Measurements from ENCODE around the gene GTPBP8. TPM values are rescaled to one million over a fixed set of nuclear protein-coding genes. Genes with fewer than 3 reads are reported as not detected.

The GTPBP8 gene
- 26.9 and 28.0 TPM in 2 replicates for total RNA-seq (2014; rRNA removed; shearing (Covaris generic))

DNA sequence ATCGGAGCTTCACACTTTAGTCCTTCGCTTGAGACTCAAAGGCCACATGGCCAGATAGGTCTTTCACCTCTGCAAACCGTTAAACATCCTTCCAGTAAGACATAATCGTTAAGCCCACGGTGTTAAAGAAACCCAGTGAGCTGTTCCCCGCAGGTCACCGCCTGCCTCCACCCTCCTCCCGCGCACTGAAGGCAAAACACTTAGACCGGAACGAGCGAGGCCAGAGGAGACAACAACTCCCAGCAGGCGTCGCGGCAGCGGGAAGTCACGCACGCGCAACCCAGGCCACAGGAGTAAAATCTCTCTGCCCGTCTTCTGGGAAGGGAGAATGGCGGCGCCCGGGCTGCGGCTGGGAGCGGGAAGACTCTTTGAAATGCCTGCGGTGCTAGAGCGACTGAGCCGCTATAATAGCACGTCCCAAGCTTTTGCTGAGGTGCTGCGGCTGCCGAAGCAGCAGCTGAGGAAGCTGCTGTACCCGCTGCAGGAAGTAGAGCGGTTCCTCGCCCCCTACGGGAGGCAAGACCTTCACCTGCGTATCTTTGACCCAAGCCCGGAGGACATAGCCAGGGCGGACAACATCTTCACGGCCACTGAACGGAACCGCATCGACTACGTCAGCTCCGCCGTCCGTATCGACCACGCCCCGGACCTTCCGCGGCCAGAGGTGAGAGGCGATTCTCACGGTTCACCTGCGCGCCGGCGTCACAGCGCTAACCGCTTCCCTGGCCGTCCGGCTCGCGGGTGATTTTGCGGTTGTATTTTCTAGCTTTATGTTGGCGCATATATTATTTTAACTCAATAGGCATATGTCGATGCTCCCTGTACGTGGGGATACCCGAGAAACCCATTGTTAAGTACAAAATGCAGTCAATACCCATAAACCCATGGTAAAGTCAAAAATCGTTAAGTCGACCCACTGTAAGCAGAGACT lies at the start of gene GTPBP8:
GTPBP8 (plus strand) TSS at position 313 of the 931 bp plus-strand sequence; CDS start at position 329, 16 bp downstream.
- peak; percentile 88 for DNase-seq (ENCODE audit: low spot score)

DNA sequence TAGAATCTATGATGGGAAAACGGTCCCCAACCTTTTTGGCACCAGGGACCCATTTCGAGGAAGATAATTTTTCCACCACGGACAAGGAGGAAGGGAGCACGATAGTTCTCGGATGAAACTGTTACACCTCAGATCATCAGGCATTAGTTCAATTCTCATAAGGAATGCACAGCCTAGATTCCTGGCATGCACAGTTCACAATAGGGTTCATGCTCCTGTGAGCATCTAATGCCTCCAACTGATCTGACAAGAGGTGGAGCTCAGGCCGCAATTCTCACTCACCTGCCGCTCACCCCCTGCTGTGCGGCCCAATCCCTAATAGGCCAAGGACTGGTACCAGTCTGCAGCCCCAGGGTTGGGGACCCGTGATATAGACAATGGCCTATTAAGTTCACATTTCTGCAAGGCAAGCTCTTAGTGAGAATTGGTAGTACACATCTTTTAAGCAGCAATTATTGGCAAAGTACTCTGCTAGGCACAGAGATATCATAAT lies 42.4 kb upstream of the GTPBP8 start:
- DNase-seq (ENCODE audit: low spot score), result no peak

GRCh38 chr3:112956351-112956750 lies 34.4 kb upstream of the GTPBP8 start:
- DNase-seq (ENCODE audit: low spot score), result no peak

GRCh38 chr3:112958811-112959560 lies 31.8 kb upstream of the GTPBP8 start:
- DNase-seq (ENCODE audit: low spot score), result no peak

GRCh38 chr3:112963683-112964082 lies 27.1 kb upstream of the GTPBP8 start:
- DNase-seq (ENCODE audit: low spot score), result no peak

DNA sequence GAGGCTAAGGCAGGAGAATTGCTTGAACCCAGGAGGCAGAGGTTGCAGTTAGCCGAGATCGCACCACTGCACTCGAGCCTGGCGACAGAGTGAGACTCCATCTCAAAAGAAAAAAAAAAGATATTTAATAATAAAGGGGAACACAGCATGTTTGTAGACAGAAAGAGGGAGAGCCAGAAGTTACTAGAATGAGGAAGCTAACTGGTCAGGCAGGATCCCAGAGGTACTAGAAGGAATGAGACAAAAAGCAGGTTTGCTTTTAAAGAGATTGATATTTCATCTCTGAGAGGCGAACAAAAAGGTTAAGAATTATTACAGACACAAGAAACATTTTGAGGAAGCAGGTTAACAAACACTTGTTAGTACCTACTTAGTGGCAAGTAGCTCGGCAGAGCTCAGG lies 25.1 kb upstream of the GTPBP8 start:
- DNase-seq (ENCODE audit: low spot score), result no peak

- no peak for DNase-seq (ENCODE audit: low spot score)
These were observed 24.2 kb upstream of the GTPBP8 start for GRCh38 chr3:112966633-112967032.

- DNase-seq (ENCODE audit: low spot score), result no peak
These were observed 23.4 kb upstream of the GTPBP8 start for GRCh38 chr3:112967425-112967824.

GRCh38 chr3:112967828-112968227 lies 23.0 kb upstream of the GTPBP8 start:
- no peak for DNase-seq (ENCODE audit: low spot score)

GRCh38 chr3:112972158-112972557 lies 18.6 kb upstream of the GTPBP8 start:
- DNase-seq (ENCODE audit: low spot score), result no peak

- DNase-seq (ENCODE audit: low spot score), result no peak
These were observed 17.2 kb upstream of the GTPBP8 start for GRCh38 chr3:112973325-112974177.

GRCh38 chr3:112974178-112974517 lies 16.6 kb upstream of the GTPBP8 start:
- DNase-seq (ENCODE audit: low spot score), result no peak

GRCh38 chr3:112974894-112975293 lies 15.9 kb upstream of the GTPBP8 start, which contains the start of gene CD200R1:
Gene CD200R1 (minus strand): TSS chr3:112975103. CDS start chr3:112974857, 246 bp downstream.
- DNase-seq (ENCODE audit: low spot score), result no peak

- no peak for DNase-seq (ENCODE audit: low spot score)
These were observed 14.8 kb upstream of the GTPBP8 start for GRCh38 chr3:112976001-112976400.

DNA sequence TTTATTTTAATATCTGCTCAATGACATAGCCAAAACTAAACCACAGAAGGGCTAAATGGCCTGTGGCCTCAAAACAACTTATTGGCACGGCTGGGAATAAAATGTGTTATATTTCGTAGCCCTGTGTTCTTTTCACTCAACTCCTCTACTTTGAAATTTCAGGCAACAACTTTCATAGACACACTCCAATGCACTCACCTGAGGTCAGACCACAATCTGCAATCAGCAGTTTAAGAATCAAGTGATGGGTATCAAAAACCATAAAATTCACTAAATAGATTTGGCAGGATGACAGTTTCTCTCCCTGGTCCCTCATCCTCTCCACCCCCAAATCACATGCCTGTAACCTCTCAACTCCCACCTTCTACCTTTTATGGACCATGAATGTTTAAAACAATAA lies 13.8 kb upstream of the GTPBP8 start:
- no peak for DNase-seq (ENCODE audit: low spot score)

DNA sequence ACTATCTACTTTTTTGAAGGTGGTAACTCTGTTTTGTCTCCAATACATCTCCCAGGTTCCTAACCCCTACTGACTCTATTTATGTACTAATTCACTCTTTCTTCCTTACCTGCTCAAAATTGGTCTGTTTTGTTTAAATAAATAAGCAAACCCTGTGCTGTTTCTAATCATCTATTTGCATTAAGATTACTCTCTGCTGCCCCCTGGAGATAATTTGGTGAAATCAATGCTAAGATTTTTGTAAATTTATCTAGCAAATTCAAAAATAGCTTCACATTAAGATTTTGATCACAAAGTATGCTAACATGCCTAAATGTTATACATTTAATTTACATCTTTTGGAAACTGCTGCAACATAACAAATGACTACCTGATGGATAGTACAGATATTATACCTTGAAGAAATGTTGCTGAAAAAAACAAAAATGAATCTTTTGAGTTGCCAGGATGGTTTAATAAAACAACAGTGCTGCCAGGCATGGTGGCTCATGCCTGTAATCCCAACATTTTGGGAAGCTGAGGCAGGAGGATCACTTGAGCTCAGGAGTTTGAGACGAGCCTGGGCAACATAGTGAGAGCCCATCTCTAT lies 11.4 kb upstream of the GTPBP8 start:
- DNase-seq (ENCODE audit: low spot score), result peak; percentile 12

- DNase-seq (ENCODE audit: low spot score), result no peak
These were observed 10.7 kb upstream of the GTPBP8 start for GRCh38 chr3:112980080-112980479.

DNA sequence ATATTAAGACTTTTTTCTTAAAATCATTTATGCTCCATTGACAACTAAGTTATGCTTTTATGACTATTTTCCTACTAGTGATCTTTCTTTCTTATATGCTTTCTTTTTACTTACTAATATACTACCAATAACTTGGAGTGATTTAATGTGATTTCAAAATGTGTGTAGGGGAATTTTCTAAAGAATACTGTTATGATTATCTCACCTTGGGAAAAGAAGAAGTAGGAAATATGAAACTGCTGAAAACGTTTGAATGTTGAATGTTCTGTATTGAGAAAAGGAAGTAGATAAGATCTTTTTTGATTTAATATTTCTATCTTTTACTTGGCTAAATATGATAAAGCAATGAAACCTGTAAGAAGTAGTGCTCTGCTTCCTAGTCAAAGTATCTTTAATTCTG lies 8.1 kb upstream of the GTPBP8 start:
- DNase-seq (ENCODE audit: low spot score), result no peak

DNA sequence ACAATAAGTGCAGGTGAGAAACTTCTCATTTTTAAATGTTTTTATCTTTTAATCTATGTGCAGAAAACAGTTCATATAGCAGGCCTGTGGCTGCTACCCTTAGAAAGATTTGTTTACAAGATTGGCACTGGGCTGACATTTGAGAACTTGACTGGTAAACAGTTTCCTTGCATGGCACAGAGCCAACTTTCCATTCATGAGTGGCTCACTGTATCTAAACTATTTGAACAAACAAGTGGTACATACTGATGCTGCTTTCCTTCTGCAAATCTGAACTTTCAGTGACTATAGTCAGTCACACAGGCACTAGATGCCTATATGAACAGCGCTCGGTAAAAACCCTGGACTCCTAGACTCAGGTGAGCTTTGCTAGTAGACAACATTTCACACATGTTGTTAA lies 6.3 kb upstream of the GTPBP8 start:
- peak; percentile 69 for DNase-seq (ENCODE audit: low spot score)

DNA sequence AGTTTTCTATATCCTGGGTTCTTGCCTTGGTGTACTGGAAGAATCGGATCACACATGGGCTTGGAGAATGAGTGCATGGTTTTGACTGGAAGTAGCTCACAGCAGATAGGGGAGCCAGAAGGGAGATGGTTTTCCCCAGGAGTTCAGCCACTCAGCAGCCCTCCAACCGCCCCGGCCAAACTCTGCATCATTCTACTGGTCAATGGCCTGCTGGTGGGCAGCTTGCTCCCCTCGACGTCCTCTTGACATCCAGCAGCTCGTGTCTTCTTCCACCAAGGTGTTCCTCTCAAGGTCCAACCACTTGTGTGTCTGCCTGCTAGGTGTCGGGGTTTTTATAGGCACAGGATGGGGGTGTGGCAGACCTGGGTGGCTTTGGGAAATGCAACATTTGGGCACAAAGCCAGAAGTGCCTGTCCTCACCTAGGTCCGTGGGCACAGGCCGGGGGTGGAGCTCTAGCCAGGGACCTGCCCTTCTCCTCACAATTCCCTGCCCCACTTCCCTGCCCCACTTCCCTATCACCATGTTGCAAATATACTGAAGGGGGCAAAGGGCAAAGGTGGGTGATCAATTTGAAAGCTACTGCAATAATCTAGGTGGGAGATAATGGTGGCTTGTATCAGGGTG lies 3.0 kb upstream of the GTPBP8 start:
- no peak for DNase-seq (ENCODE audit: low spot score)

DNA sequence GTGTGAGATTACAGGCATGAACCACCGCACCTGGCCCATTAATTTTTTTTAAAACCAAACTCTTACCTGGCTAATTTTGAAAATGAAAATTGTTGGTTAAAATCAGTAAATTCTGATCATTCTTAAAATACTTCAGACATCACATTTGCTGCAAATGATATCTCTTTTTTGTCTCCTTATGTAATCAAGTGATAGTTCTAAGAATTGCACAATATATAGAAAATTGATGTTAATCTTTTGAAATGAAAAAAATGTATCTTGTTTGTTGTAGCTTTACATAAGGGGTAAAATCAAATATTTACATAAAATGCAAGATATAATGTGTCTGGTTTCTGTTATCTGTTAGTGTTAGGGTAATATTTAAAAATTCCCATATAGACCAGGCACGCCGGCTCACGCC lies 5.0 kb downstream of the GTPBP8 start:
- no peak for DNase-seq (ENCODE audit: low spot score)

Measured in H4 (cell line).